Epithelial cell of umbilical artery (primary cell): ENCODE results near the gene CCDC18. TPM values are rescaled to one million over a fixed set of nuclear protein-coding genes. Genes with fewer than 3 reads are reported as not detected.

Source experiments
- total RNA-seq: library from RNA; depleted of rRNA; stranded (reverse); fragments of >200 nt; gene quantifications from 2 replicates; pipeline ENCODE4 v1.2.3, GENCODE V29; 2014

The CCDC18 gene
- total RNA-seq, result 9.1 and 18.8 TPM in 2 replicates

GRCh38 chr1:93180723-93181613 lies at the start of gene CCDC18:
CCDC18 (plus strand) TSS chr1:93180724; CDS start chr1:93183362, 2,638 bp downstream.

GRCh38 chr1:93179886-93180722 lies 420 bp upstream of the CCDC18 start, which contains the start of gene TMED5:
TMED5 (minus strand) TSS chr1:93180413; CDS start chr1:93180242, 171 bp downstream.

Other genes starting within 250 kb of the CCDC18 start
- gene DIPK1A, start 219.3 kb upstream of the CCDC18 start, total RNA-seq, result 0.65 and 0.76 TPM in 2 replicates
- 39.3 and 41.2 TPM in 2 replicates for gene MTF2, start 101.4 kb upstream of the CCDC18 start, total RNA-seq
- 44.4 and 46.4 TPM in 2 replicates for gene TMED5, start 311 bp upstream of the CCDC18 start, total RNA-seq
- 28.6 and 59.4 TPM in 2 replicates for gene DR1, start 165.2 kb downstream of the CCDC18 start, total RNA-seq